NCI-H748 treated with DMSO at 0.1 percent for 48 hours (cell line): ENCODE data around the gene RHOG.
"Not testable (repeated sequence)": the region's sequence is repeated elsewhere in the genome, so short reads cannot be mapped to it uniquely, and the experiment has no call there.

Experiments used
- DNase-seq: peaks from one replicate; lab custom pipeline; 2025; lab: John Stamatoyannopoulos, UW

The RHOG gene

GRCh38 chr11:3840870-3841425, at the start of gene RHOG:
Gene RHOG (minus strand): TSS chr11:3840959. CDS start chr11:3828138, 12,821 bp downstream.
- DNase-seq: peak; percentile 35

- DNase-seq: no peak
These were observed 49.3 kb upstream of the RHOG start for GRCh38 chr11:3890014-3890413.

- no peak for DNase-seq
These were observed 48.1 kb upstream of the RHOG start for GRCh38 chr11:3888876-3889275.

GRCh38 chr11:3886985-3887384, 46.2 kb upstream of the RHOG start:
- DNase-seq: no peak

GRCh38 chr11:3885855-3886254, 45.1 kb upstream of the RHOG start:
- DNase-seq: no peak

- DNase-seq: no peak
These were observed 41.9 kb upstream of the RHOG start for GRCh38 chr11:3882655-3883054.

GRCh38 chr11:3880724-3881123, 40.0 kb upstream of the RHOG start:
- no peak for DNase-seq

- DNase-seq: no peak
These were observed 39.3 kb upstream of the RHOG start for GRCh38 chr11:3879967-3880542.

GRCh38 chr11:3879216-3879966, 38.6 kb upstream of the RHOG start:
- no peak for DNase-seq

GRCh38 chr11:3878258-3878584, 37.5 kb upstream of the RHOG start:
- DNase-seq: no peak

- DNase-seq: no peak
These were observed 36.9 kb upstream of the RHOG start for GRCh38 chr11:3877364-3878257.

GRCh38 chr11:3876613-3877012, 35.9 kb upstream of the RHOG start:
- DNase-seq: no peak

GRCh38 chr11:3873712-3874349, 33.1 kb upstream of the RHOG start:
- no peak for DNase-seq

- DNase-seq: no peak
These were observed 26.7 kb upstream of the RHOG start for GRCh38 chr11:3867209-3868091.

- DNase-seq: no peak
These were observed 26.1 kb upstream of the RHOG start for GRCh38 chr11:3866836-3867208.

- no peak for DNase-seq
These were observed 25.4 kb upstream of the RHOG start for GRCh38 chr11:3866206-3866605.

- no peak for DNase-seq
These were observed 24.8 kb upstream of the RHOG start for GRCh38 chr11:3865388-3866193.

- no peak for DNase-seq
These were observed 20.9 kb upstream of the RHOG start for GRCh38 chr11:3861683-3862082.

- not testable (repeated sequence) for DNase-seq
These were observed 20.2 kb upstream of the RHOG start for GRCh38 chr11:3860898-3861393.

GRCh38 chr11:3860375-3860774, 19.6 kb upstream of the RHOG start:
- no peak for DNase-seq
